ENCODE results near the gene SPINT3.
"Not testable (repeated sequence)": the region's sequence is repeated elsewhere in the genome, so short reads cannot be mapped to it uniquely, and the experiment has no call there.

The SPINT3 gene

GRCh38 chr20:45507011-45507820, 8.2 kb downstream of the SPINT3 start:
- DNase-seq: no peak
- intact Hi-C loops (cut with DNase I): no loop called here

GRCh38 chr20:45506398-45506797, 9.0 kb downstream of the SPINT3 start:
- no peak for DNase-seq
- intact Hi-C loops (cut with DNase I): no loop called here

GRCh38 chr20:45503403-45503802, 12.0 kb downstream of the SPINT3 start:
- intact Hi-C loops (cut with DNase I): no loop called here

GRCh38 chr20:45502561-45502960, 12.9 kb downstream of the SPINT3 start:
- DNase-seq: no peak
- intact Hi-C loops (cut with DNase I): no loop called here

More at GRCh38 chr20:45503403-45503802, 12.0 kb downstream of the SPINT3 start:
- DNase-seq: no peak

- no peak for DNase-seq
- intact Hi-C loops (cut with DNase I): no loop called here
Observed at GRCh38 chr20:45501600-45501999, 13.8 kb downstream of the SPINT3 start.

GRCh38 chr20:45500022-45500421, 15.4 kb downstream of the SPINT3 start:
- intact Hi-C loops (cut with DNase I): no loop called here
- no peak for DNase-seq

- DNase-seq: no peak
- intact Hi-C loops (cut with DNase I): no loop called here
Observed at GRCh38 chr20:45497971-45498494, 17.4 kb downstream of the SPINT3 start.

GRCh38 chr20:45496166-45496565, 19.3 kb downstream of the SPINT3 start:
- intact Hi-C loops (cut with DNase I): no loop called here
- DNase-seq: no peak

- intact Hi-C loops (cut with DNase I): no loop called here
- DNase-seq: no peak
Observed at GRCh38 chr20:45495501-45495941, 19.9 kb downstream of the SPINT3 start.

- intact Hi-C loops (cut with DNase I): no loop called here
- no peak for DNase-seq
Observed at GRCh38 chr20:45489083-45489531, 26.3 kb downstream of the SPINT3 start.

- intact Hi-C loops (cut with DNase I): no loop called here
- no peak for DNase-seq
Observed at GRCh38 chr20:45487231-45487635, 28.2 kb downstream of the SPINT3 start.

- no peak for DNase-seq
- intact Hi-C loops (cut with DNase I): no loop called here
Observed at GRCh38 chr20:45485388-45485787, 30.0 kb downstream of the SPINT3 start.

- intact Hi-C loops (cut with DNase I): no loop called here
Observed at GRCh38 chr20:45484676-45485075, 30.7 kb downstream of the SPINT3 start.

GRCh38 chr20:45479822-45480221, 35.6 kb downstream of the SPINT3 start:
- no peak for DNase-seq
- intact Hi-C loops (cut with DNase I): no loop called here

More at GRCh38 chr20:45484676-45485075, 30.7 kb downstream of the SPINT3 start:
- no peak for DNase-seq

- DNase-seq; intact Hi-C loops (cut with DNase I): not testable (repeated sequence)
Observed at GRCh38 chr20:45477530-45478148, 37.8 kb downstream of the SPINT3 start.

- intact Hi-C loops (cut with DNase I); DNase-seq: not testable (repeated sequence)
Observed at GRCh38 chr20:45472286-45472685, 43.1 kb downstream of the SPINT3 start.

GRCh38 chr20:45470937-45471336, 44.5 kb downstream of the SPINT3 start:
- intact Hi-C loops (cut with DNase I): no loop called here
- DNase-seq: peak in 31 of 42 donors; percentile 21 to 72 (median 40)

- peak in 40 of 42 donors; percentile 24 to 84 (median 60) for DNase-seq
- intact Hi-C loops (cut with DNase I): no loop called here
Observed at GRCh38 chr20:45470262-45470931, 45.0 kb downstream of the SPINT3 start.
